ENCODE measurements around the gene GINS1. TPM values are rescaled to one million over a fixed set of nuclear protein-coding genes. Genes with fewer than 3 reads are reported as not detected.

Gene GINS1
- total RNA-seq, 1 experiment from 2014 or later: 74.3 TPM

- Histone ChIP-seq H3K4me1 (ENCODE audit: insufficient read depth, low read length) (no peaks in the 10 kb centered on the region), H3K14ac (ENCODE audit: insufficient read depth, low read length) (no peak overlapping the region), H3K4ac (ENCODE audit: low read depth, low read length) (no peak overlapping the region), H2BK120ac (ENCODE audit: low read depth, low read length, poor library complexity, severe bottlenecking) (no peak overlapping the region), H2BK5ac (ENCODE audit: insufficient read length, low read length) (no peak overlapping the region), H2AFZ (ENCODE audit: low read length) (no peak overlapping the region), H3K79me2 (ENCODE audit: insufficient read depth, low read length) (no peaks in the 10 kb centered on the region), H3K23me2 (ENCODE audit: insufficient read length, low read depth, low read length, poor library complexity, severe bottlenecking) (no peaks in the 10 kb centered on the region), H3K56ac (ENCODE audit: insufficient read length, low read depth, low read length) (no peak overlapping the region), H3K4me2 (ENCODE audit: insufficient read depth, insufficient read length, low read length) (no peak overlapping the region), H3K27me3 (ENCODE audit: insufficient read depth, low read length) (no peaks in the 10 kb centered on the region), H3K9me3 (ENCODE audit: control insufficient read depth, low read depth, low read length) (no peaks in the 10 kb centered on the region), H4K8ac (replicated peaks; ENCODE audit: insufficient read length, low read depth, low read length) (no peak overlapping the region), H2AK5ac (ENCODE audit: insufficient read length, low read length) (no peak overlapping the region), H3T11ph (ENCODE audit: low read length) (no peak overlapping the region), H2BK20ac (ENCODE audit: low read depth, low read length, poor library complexity, severe bottlenecking) (no peak overlapping the region), H4K5ac (ENCODE audit: insufficient read length, low read depth, low read length) (no peak overlapping the region), H2BK12ac (ENCODE audit: insufficient read length, low read depth, low read length) (no peak overlapping the region), H4K91ac (ENCODE audit: insufficient read length, low read depth, low read length) (no peak overlapping the region), H3K27ac (ENCODE audit: insufficient read length, low read depth, low read length) (no peak overlapping the region), H3K9ac (ENCODE audit: extremely low read depth, insufficient read length, low read length) (no peak overlapping the region), H2BK15ac (ENCODE audit: low read depth, low read length) (no peak overlapping the region), H3K23ac (ENCODE audit: insufficient read length, low read depth, low read length) (no peak overlapping the region), H3K18ac (ENCODE audit: insufficient read length, low read depth, low read length) (no peak overlapping the region), H3K79me1 (ENCODE audit: insufficient read depth, low read depth, low read length, poor library complexity, severe bottlenecking) (no peaks in the 10 kb centered on the region), H4K20me1 (ENCODE audit: control insufficient read depth, insufficient read depth, insufficient read length) (no peaks in the 10 kb centered on the region)
- Mint-ChIP-seq H3K4me1 (no peaks in the 10 kb centered on the region), H3K4me3 (no peak overlapping the region), H3K9me3 (peaks cover 0 to 15% of the 10 kb centered on the region in 2 experiments; a peak in 2 of 5 replicates), H3K36me3 (ENCODE audit: insufficient read depth in 1 of 3, low read depth in 3 of 3) (peaks cover 51 to 87% (median 85%) of the 10 kb centered on the region in 3 experiments), H3K27ac (no peak overlapping the region), H3K27me3 (ENCODE audit: low read depth) (no peaks in the 10 kb centered on the region)
- no peak for TF ChIP-seq CTCF (conservative IDR thresholded peaks at IDR 0.05)
- DNase-seq: no peak
- no CpG with 5 or more reads among the region's 6 CpGs for WGBS (ENCODE audit: extremely low coverage, insufficient read length, low lambda C conversion rate)
These were observed 40.2 kb downstream of the GINS1 start for GRCh38 chr20:25447671-25448070.
